Activated CD4-positive, CD25-positive, alpha-beta regulatory T cell treated with anti-CD3 and anti-CD28 coated beads, Interleukin-2, amount 50 U/mL, for 16 hours (primary cell): ENCODE measurements around the gene EXOC4.
A peak's percentile ranks its signal among the peaks of the same experiment; 100 is the strongest.
"Not testable (repeated sequence)": the region's sequence is repeated elsewhere in the genome, so short reads cannot be mapped to it uniquely, and the experiment has no call there.

ENCODE experiments used
- DNase-seq: peaks from one replicate; pipeline ENCODE4 v3.0.0-alpha.2; 2020; ENCODE audit warnings: low read depth, low spot score

Gene EXOC4

GRCh38 chr7:133252858-133253518, at the start of gene EXOC4:
TSS of gene EXOC4 (plus strand) at chr7:133253078.
- DNase-seq: peak; percentile 86

- DNase-seq: no peak
Measured at GRCh38 chr7:133203490-133203889, 49.4 kb upstream of the EXOC4 start.

DNA sequence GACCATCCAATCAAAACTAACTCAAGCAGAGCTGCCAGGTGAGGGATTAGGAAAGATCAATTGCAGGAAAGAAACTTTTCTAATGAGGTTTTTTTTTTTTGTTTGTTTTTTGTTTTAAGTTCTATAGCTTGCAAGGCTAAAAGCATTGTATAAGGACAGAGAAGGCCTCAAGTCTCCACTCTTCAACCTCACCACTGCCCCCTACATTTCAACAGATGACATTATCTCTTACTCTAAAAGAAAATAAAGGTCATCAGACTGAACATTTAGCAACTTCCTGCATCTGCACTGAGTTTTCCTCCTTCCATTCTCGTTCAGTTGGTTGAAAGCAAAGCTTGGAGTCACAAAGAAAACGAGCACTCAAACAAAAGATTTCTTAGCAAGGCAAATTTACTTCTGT, 45.2 kb upstream of the EXOC4 start:
- DNase-seq: no peak

- not testable (repeated sequence) for DNase-seq
Measured at GRCh38 chr7:133210817-133211216, 42.1 kb upstream of the EXOC4 start.

- not testable (repeated sequence) for DNase-seq
Measured at GRCh38 chr7:133213772-133214171, 39.1 kb upstream of the EXOC4 start.

GRCh38 chr7:133217773-133218172, 35.1 kb upstream of the EXOC4 start:
- DNase-seq: no peak

DNA sequence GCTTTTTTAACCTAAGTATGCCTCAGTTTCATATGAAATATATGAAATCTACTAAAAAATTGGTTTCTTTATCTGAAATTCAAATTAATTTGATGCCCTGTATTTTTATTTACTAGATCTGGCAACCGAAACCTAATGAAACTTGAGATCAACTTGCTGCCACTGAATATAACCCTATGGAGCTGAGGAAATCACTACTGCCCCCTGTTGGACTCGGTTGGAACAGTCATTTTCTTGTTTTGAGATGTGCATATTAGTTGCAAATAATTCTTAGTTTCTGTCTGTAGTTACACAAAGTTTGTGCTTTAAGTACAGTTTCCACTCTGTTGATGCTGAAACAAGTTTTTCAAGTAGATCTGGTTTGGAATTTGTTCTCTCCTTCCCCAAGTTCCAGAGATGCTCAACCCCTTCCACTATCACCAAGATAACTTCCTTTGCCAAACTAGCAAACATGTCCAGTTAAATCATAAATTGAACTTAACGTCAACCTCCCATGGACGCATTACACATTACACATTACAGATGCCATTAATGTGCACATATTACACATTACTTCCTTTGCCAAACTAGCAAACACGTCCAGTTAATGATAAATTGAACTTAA, 22.2 kb upstream of the EXOC4 start:
- peak; percentile 16 for DNase-seq

GRCh38 chr7:133233142-133233541, 19.7 kb upstream of the EXOC4 start:
- DNase-seq: no peak

GRCh38 chr7:133234961-133235875, 17.7 kb upstream of the EXOC4 start:
- DNase-seq: no peak

DNA sequence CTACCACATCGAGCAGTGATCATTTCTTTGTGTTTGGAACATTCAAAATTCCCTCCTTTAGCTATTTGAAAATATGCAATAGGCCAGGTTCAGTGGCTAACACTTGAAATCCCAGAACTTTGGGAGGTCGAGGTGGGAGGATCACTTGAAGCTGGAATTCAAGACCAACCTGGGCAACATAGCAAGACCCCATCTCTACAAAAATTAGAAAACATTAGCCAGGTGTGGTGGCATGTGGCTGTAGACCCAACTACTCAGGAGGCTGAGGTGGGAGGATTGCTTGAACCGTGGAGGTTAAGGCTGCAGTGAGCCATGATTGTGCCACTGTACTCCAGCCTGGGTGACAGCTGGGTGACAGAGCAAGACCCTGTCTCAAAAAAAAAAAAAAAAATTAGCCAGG, 15.3 kb upstream of the EXOC4 start:
- DNase-seq: no peak

GRCh38 chr7:133240302-133240701, 12.6 kb upstream of the EXOC4 start:
- no peak for DNase-seq

GRCh38 chr7:133246558-133246957, 6.3 kb upstream of the EXOC4 start:
- no peak for DNase-seq

- DNase-seq: no peak
Measured at GRCh38 chr7:133248901-133249300, 4.0 kb upstream of the EXOC4 start.

GRCh38 chr7:133252506-133252857, 396 bp upstream of the EXOC4 start:
- DNase-seq: no peak

DNA sequence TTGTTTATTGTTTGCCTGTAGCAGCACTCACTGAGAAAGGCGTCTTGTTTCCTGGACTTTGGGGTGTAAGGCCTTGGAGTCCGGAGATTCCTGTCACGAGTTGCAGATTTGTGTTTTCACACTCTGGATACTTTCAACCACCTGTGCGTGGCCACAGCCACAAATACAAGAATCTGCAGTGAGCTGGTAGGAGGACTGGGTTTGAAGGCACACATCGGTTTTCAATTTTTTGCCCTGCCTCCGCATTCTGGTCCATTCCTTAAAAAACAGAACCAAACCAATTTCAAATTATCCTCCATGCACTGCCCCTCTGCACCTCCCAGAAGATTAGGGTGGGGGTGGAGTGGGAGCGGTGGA, 619 bp downstream of the EXOC4 start:
- DNase-seq: no peak

DNA sequence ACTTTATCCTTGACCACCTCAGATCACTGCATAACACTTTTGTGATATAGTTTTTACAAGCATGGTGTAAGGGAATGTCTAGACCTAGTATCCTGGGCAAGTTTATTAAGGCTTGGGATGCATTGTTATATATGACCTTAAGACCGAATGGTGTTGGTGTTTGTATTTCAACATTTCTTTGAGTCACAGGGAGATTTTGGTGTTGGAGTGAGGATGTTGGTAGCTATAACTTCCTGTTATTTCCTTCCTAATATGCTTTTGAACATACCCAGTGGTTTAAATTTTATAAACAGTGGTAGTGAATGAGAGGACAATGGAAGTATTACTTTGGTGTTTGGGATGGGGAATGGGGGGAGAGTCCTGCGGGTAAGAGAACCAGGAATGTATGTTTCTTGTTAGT, 2.6 kb downstream of the EXOC4 start:
- DNase-seq: no peak

DNA sequence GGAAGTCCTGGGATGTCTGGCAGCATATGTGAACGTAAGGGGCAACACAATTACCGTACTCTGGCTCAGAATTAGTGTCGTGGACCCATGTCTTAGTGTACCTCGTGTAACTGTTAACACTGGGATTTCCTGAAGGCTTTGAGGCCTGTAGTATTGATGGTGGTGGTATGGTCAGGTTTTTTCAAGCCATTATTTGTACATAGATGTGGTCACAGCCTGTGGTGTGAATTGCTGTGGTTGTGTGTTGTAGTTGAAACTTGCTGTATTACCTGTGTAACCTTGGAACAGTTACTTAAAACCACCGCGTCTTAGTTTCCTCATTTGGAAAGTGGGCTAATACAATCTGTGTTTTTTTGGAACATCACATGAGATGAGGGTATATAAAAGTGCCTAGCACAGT, 5.3 kb downstream of the EXOC4 start:
- DNase-seq: no peak

- no peak for DNase-seq
Measured at GRCh38 chr7:133265821-133266220, 12.9 kb downstream of the EXOC4 start.

GRCh38 chr7:133268355-133268754, 15.5 kb downstream of the EXOC4 start:
- DNase-seq: no peak

- DNase-seq: no peak
Measured at GRCh38 chr7:133272336-133272735, 19.5 kb downstream of the EXOC4 start.

GRCh38 chr7:133273227-133273626, 20.3 kb downstream of the EXOC4 start:
- no peak for DNase-seq

- no peak for DNase-seq
Measured at GRCh38 chr7:133274265-133274664, 21.4 kb downstream of the EXOC4 start.

DNA sequence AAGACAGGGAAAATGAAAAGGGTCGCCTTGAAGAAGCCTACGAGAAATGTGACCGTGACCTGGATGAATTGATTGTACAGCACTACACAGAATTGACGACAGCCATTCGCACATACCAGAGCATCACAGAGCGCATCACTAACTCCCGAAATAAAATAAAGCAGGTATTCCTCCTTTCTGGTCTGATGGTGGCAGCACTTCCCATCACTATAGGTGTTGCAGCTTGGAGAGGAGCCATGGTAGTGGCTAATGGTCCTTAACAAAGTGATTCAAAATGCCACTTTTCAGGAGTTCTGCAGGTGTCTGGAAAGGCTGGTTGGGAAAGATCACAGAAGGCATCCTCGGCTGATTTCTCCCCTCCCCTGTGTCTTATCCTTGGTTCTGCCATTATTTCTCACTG, 22.1 kb downstream of the EXOC4 start:
- no peak for DNase-seq
